Pancreas (tissue), 10 donors: ENCODE measurements around the gene DOCK3. TPM values are rescaled to one million over a fixed set of nuclear protein-coding genes. Genes with fewer than 3 reads are reported as not detected.
"Not testable (repeated sequence)": the region's sequence is repeated elsewhere in the genome, so short reads cannot be mapped to it uniquely, and the experiment has no call there.

ENCODE experiments used
- ATAC-seq, 4 donors: fragments of 200-7000 bp; cut with Tn5 transposase; one replicate each; pipeline versions ENCODE4 v1.8.0 to v1.9.1; 2020; ENCODE audit warnings: mild to moderate bottlenecking in 4 of 4, moderate library complexity in 4 of 4
- DNase-seq, 6 donors: peaks; one replicate each; pipeline ENCODE4 v3.0.0-alpha.2; 2020
- FAIRE-seq: peaks from 2 replicates; lab custom pipeline; 2012; peaks lifted over from hg19 to GRCh38; lab: Jason Lieb, UNC
- H3K27ac ChIP-seq, 4 donors: fragments of 200-600 bp; sonication (generic); 1 replicate in 3 of 4; 2 replicates in 1 of 4; pipeline versions ENCODE4 v1.5.0 to v1.8.0; 2020
- H3K27me3 ChIP-seq, 4 donors: fragments of 200-600 bp; one replicate each; pipeline ENCODE4 v1.8.0; 2021
- H3K36me3 ChIP-seq, 3 donors: fragments of 200-600 bp; sonication (generic) in 1 of 3; one replicate each; pipeline versions ENCODE4 v1.5.0 to v1.8.0; 2020 to 2021
- H3K4me1 ChIP-seq, 3 donors: fragments of 200-600 bp; one replicate each; pipeline ENCODE4 v1.8.0; 2021
- H3K4me3 ChIP-seq, 4 donors: fragments of 200-600 bp; sonication (generic) in 2 of 4; one replicate each; pipeline versions ENCODE4 v1.5.0 to v1.8.0; 2020 to 2021
- H3K9me3 ChIP-seq, 4 donors: fragments of 200-600 bp; one replicate each; pipeline ENCODE4 v1.8.0; 2021
- CTCF ChIP-seq, 4 donors: fragments of 200-600 bp; sonication (generic) in 3 of 4; IDR thresholded peaks; one replicate each; pipeline versions ENCODE4 v1.5.0 to v1.8.0; 2021; ENCODE audit warnings: antibody characterized with exemption in 4 of 4
- WGBS, 2 donors: extraction: QIAGEN DNeasy Blood & Tissue Kit; methylation state at CpG; one replicate each; pipeline ENCODE4 v1.1.7; 2013; 5-methylcytosine and 5-hydroxymethylcytosine counted together
- intact Hi-C, 3 donors: fragments of 100-400 bp; cut with DNase I; formaldehyde crosslinking; loops; one replicate each; pipeline versions ENCODE4 v1.11.1 to v1.14.2; 2022
- polyA plus RNA-seq, 2 donors: library from polyadenylated mRNA; stranded (reverse); fragments of 200-250 nt; gene quantifications; one replicate each; pipeline ENCODE4 v1.2.3, GENCODE V29; 2013
- total RNA-seq, 6 donors: library from RNA; stranded (reverse); fragmentation: NEBNext Ultra II Directional in 4 of 6; extraction: Animal tissue kit (Norgen Biotek cat#: 25700) in 4 of 6; gene quantifications; one replicate each; pipeline versions ENCODE4 v1.2.1 to v1.2.4, GENCODE V29; 2021 to 2023
- donor health status: healthy with polysubstance abuse.
- donor health status: DM: no; HTN: no; CAD: no; lungs with moderate emphysema.
- donor health status: DM: no; HTN: no; CAD: no.
- donor health status: control.
- donor health status: control.
- donor health status: Bipolar disorder and iron deficiency.
- donor health status: DM: yes; HTN: yes; CAD: no.
- donor health status: DM: no; HTN: no; CAD: no.
- donor health status: DM: no; HTN: no; CAD: no.
- donor health status: DM: yes; HTN: yes; CAD: no.

The DOCK3 gene
- total and polyA plus RNA-seq, 8 donors = 0.09 to 1.5 (median 0.36) TPM

- Histone ChIP-seq H3K27ac (no peak overlapping the region), H3K9me3 (no peaks in the 10 kb centered on the region), H3K27me3 (peaks cover 0 to 47% (median 10%) of the 10 kb centered on the region in 4 donors), H3K4me1 (no peaks in the 10 kb centered on the region), H3K4me3 (no peak overlapping the region), H3K36me3 (no peaks in the 10 kb centered on the region)
- no peak for FAIRE-seq
- ATAC-seq = no peak
- no peak for TF ChIP-seq CTCF (IDR thresholded peaks at IDR 0.05)
- 49 to 55% methylated on average over 7 of the region's 7 CpGs for WGBS, 2 donors
- intact Hi-C loops = no loop called here
- DNase-seq = no peak
Measured at GRCh38 chr3:50676031-50676705, 1.4 kb downstream of the DOCK3 start.

GRCh38 chr3:50687127-50687751 lies 12.5 kb downstream of the DOCK3 start:
- FAIRE-seq (no peak), ATAC-seq (peak in 3 of 4 donors; percentile 36 to 63 (median 63)), DNase-seq (peak in 1 of 6 donors; percentile 22)
- Histone ChIP-seq H3K4me1 (no peaks in the 10 kb centered on the region), H3K36me3 (no peaks in the 10 kb centered on the region), H3K9me3 (no peaks in the 10 kb centered on the region), H3K4me3 (no peak overlapping the region), H3K27ac (no peak overlapping the region), H3K27me3 (peaks cover 0 to 9% (median 4%) of the 10 kb centered on the region in 4 donors)
- intact Hi-C loops = no loop called here
- 50 to 54% methylated on average over 7 of the region's 7 CpGs for WGBS, 2 donors
- TF ChIP-seq CTCF (IDR thresholded peaks at IDR 0.05) = no peak

GRCh38 chr3:50687916-50688315 lies 13.2 kb downstream of the DOCK3 start:
- intact Hi-C loops = no loop called here
- DNase-seq (no peak), ATAC-seq (no peak), FAIRE-seq (no peak)
- no peaks in the 10 kb centered on the region for H3K9me3 ChIP-seq
- H3K27ac ChIP-seq = no peak overlapping the region
- 69 to 79% methylated on average over 2 of the region's 2 CpGs for WGBS, 2 donors
- no peaks in the 10 kb centered on the region for H3K4me1 ChIP-seq
- H3K27me3 ChIP-seq = peaks cover 0 to 8% (median 1%) of the 10 kb centered on the region in 4 donors
- H3K36me3 ChIP-seq = no peaks in the 10 kb centered on the region
- no peak overlapping the region for H3K4me3 ChIP-seq
- TF ChIP-seq CTCF (IDR thresholded peaks at IDR 0.05) = no peak

- ATAC-seq, H3K36me3 ChIP-seq, H3K27me3 ChIP-seq, H3K4me1 ChIP-seq, intact Hi-C loops, H3K27ac ChIP-seq, H3K4me3 ChIP-seq, FAIRE-seq, H3K9me3 ChIP-seq, DNase-seq: not testable (repeated sequence)
- WGBS, 2 donors = 68 to 82% methylated on average over 4 of the region's 4 CpGs
Measured at GRCh38 chr3:50688602-50689001, 13.9 kb downstream of the DOCK3 start.

- 32 to 55% methylated on average over 6 of the region's 6 CpGs for WGBS, 2 donors
- intact Hi-C loops = no loop called here
Measured at GRCh38 chr3:50689558-50689957, 14.8 kb downstream of the DOCK3 start.

More at GRCh38 chr3:50689558-50689957, 14.8 kb downstream of the DOCK3 start:
- DNase-seq (no peak), ATAC-seq (no peak), FAIRE-seq (no peak)
- H3K36me3 ChIP-seq = no peaks in the 10 kb centered on the region
- no peaks in the 10 kb centered on the region for H3K4me1 ChIP-seq
- no peak overlapping the region for H3K27ac ChIP-seq
- peaks cover 0 to 2% (median 0%) of the 10 kb centered on the region in 4 donors for H3K27me3 ChIP-seq
- H3K4me3 ChIP-seq = no peak overlapping the region
- no peaks in the 10 kb centered on the region for H3K9me3 ChIP-seq
- no peak for TF ChIP-seq CTCF (IDR thresholded peaks at IDR 0.05)
